WTC11 (cell line): ENCODE data around the gene SLAMF1. TPM values are rescaled to one million over a fixed set of nuclear protein-coding genes. Genes with fewer than 3 reads are reported as not detected.
"Not testable (repeated sequence)": the region's sequence is repeated elsewhere in the genome, so short reads cannot be mapped to it uniquely, and the experiment has no call there.

Experiments
- ATAC-seq: fragments of 200-7000 bp; cut with Tn5 transposase; 2 replicates; pipeline ENCODE4 v1.10.0; 2021; ENCODE audit warnings: mild to moderate bottlenecking, moderate library complexity
- CTCF ChIA-PET: fragments of 300-600 bp; sonication (Branson Sonifier 250); formaldehyde crosslinking; loops from one replicate; lab custom pipeline; 2021; ENCODE audit warnings: antibody characterized with exemption; lab: Charles Lee
- POLR2A ChIA-PET: fragments of 350-600 bp; sonication (Branson Sonifier 250); formaldehyde crosslinking; loops from one replicate; lab custom pipeline; 2021; ENCODE audit warnings: antibody characterized with exemption; lab: Charles Lee
- DNase-seq: peaks from one replicate; pipeline ENCODE4 v3.0.0; 2021; ENCODE audit warnings: low spot score
- H3K27ac Mint-ChIP-seq: 2 replicates; pipeline ENCODE4 v1.8.0; 2021; ENCODE audit warnings: mixed read lengths
- H3K27me3 Mint-ChIP-seq: 2 replicates; pipeline ENCODE4 v1.8.0; 2021; ENCODE audit warnings: low read depth, mild to moderate bottlenecking, moderate library complexity, mixed read lengths
- H3K36me3 Mint-ChIP-seq: 2 replicates; pipeline ENCODE4 v1.8.0; 2021; ENCODE audit warnings: mixed read lengths
- H3K4me1 Mint-ChIP-seq: 2 replicates; pipeline ENCODE4 v1.8.0; 2022; ENCODE audit warnings: mixed read lengths
- H3K4me3 Mint-ChIP-seq: 2 replicates; pipeline ENCODE4 v1.8.0; 2021; ENCODE audit warnings: mild to moderate bottlenecking, moderate library complexity, mixed read lengths
- H3K9me3 Mint-ChIP-seq: 2 replicates; pipeline ENCODE4 v1.8.0; 2021; ENCODE audit warnings: mixed read lengths
- ERG ChIP-seq: fragments of 250-450 bp; sonication (Bioruptor Pico); IDR thresholded peaks from 2 replicates; pipeline ENCODE4 v1.8.0; 2021; ENCODE audit warnings: mild to moderate bottlenecking
- ESRRA ChIP-seq: sonication (generic); formaldehyde crosslinking; IDR thresholded peaks from 2 replicates; pipeline ENCODE4 v1.8.1; 2022; ENCODE audit warnings: mild to moderate bottlenecking, missing genetic modification reagents, borderline replicate concordance
- ETV6 ChIP-seq: sonication (generic); formaldehyde crosslinking; IDR thresholded peaks from 2 replicates; pipeline ENCODE4 v1.8.1; 2022; ENCODE audit warnings: mild to moderate bottlenecking, missing genetic modification reagents
- FOXK1 ChIP-seq: sonication (generic); formaldehyde crosslinking; IDR thresholded peaks from 2 replicates; pipeline ENCODE4 v1.8.0; 2022; ENCODE audit warnings: mild to moderate bottlenecking, moderate library complexity, missing genetic modification reagents
- MXD4 ChIP-seq: fragments of 250-450 bp; sonication (Bioruptor Pico); IDR thresholded peaks from 2 replicates; pipeline ENCODE4 v1.8.0; 2021; ENCODE audit warnings: mild to moderate bottlenecking, moderate library complexity, borderline replicate concordance
- NFE2L1 ChIP-seq: sonication (generic); formaldehyde crosslinking; IDR thresholded peaks from 2 replicates; pipeline ENCODE4 v1.8.1; 2023; ENCODE audit warnings: missing genetic modification reagents
- USF2 ChIP-seq: sonication (generic); formaldehyde crosslinking; IDR thresholded peaks from 2 replicates; pipeline ENCODE4 v1.8.1; 2023; ENCODE audit warnings: mild to moderate bottlenecking, missing genetic modification reagents, moderate library complexity
- ZBTB21 ChIP-seq: sonication (generic); formaldehyde crosslinking; IDR thresholded peaks from 2 replicates; pipeline ENCODE4 v1.8.1; 2023; ENCODE audit warnings: mild to moderate bottlenecking, missing genetic modification reagents, borderline replicate concordance
- ZNF281 ChIP-seq: sonication (generic); formaldehyde crosslinking; IDR thresholded peaks from 2 replicates; pipeline ENCODE4 v1.8.0; 2023; ENCODE audit warnings: mild to moderate bottlenecking, missing genetic modification reagents
- ZNF423 ChIP-seq: fragments of 250-450 bp; sonication (Bioruptor Pico); IDR thresholded peaks from 2 replicates; pipeline ENCODE4 v2.1.2; 2022; ENCODE audit warnings: mild to moderate bottlenecking, moderate library complexity
- ZNF671 ChIP-seq: fragments of 250-450 bp; sonication (Bioruptor Pico); IDR thresholded peaks from 2 replicates; pipeline ENCODE4 v1.8.0; 2021; ENCODE audit warnings: mild to moderate bottlenecking
- ZSCAN18 ChIP-seq: fragments of 250-450 bp; sonication (Bioruptor Pico); IDR thresholded peaks from 2 replicates; pipeline ENCODE4 v2.1.2; 2022; ENCODE audit warnings: mild to moderate bottlenecking, moderate library complexity
- total RNA-seq: library from RNA; stranded (reverse); gene quantifications from 3 replicates; pipeline ENCODE4 v1.2.3, GENCODE V29; 2021
- TF ChIP-seq, protein P1 (sequence below): sonication (generic); formaldehyde crosslinking; IDR thresholded peaks from 2 replicates; pipeline ENCODE4 v1.8.0; 2022; ENCODE audit warnings: mild to moderate bottlenecking, missing genetic modification reagents
- TF ChIP-seq, protein P2 (sequence below): sonication (generic); formaldehyde crosslinking; IDR thresholded peaks from 2 replicates; pipeline ENCODE4 v1.8.0; 2022; ENCODE audit warnings: mild to moderate bottlenecking, missing genetic modification reagents
- TF ChIP-seq, protein P3 (sequence below): fragments of 250-450 bp; sonication (Bioruptor Pico); IDR thresholded peaks from 2 replicates; pipeline ENCODE4 v1.9.0; 2021; ENCODE audit warnings: mild to moderate bottlenecking, borderline replicate concordance
- TF ChIP-seq, protein P4 (sequence below): sonication (generic); formaldehyde crosslinking; IDR thresholded peaks from 2 replicates; pipeline ENCODE4 v1.8.0; 2022; ENCODE audit warnings: mild to moderate bottlenecking, missing genetic modification reagents

SLAMF1 gene
- total RNA-seq, 1 experiment from 2014 or later, result 0.15 TPM

DNA sequence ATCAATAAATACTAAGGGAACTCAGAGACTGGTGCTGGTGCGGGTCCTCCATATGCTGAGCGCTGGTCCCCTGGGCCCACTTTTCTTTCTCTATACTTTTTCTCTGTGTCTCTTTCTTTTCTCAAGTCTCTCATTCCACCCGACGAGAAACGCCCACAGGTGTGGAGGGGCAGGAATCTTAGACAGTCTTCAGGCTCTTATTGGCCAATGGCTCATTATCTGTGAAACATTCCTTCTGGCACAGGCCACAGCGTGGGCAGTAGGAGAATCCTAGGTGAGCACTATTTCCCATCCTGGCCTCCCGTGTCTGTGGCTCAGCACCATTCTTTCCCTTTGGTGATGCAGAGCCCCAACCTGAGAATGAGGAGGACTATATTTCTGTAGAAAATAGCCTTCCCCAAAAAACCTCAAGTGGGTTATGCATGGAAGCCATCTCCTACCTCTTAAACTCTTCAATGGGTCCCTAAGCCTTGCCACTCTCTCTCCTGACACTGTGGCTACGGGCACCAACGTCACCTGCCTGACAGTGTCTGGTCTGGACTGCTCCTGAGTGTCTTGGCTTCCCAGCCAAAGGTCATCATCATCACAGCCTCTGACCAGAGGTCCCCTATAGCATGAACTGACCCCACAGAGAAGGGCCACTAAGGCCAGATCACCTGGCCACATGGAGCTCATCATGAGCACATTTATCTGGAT is 6.2 kb upstream of the SLAMF1 start:
- POLR2A ChIA-PET, result no interaction called here
- ATAC-seq, result peak; percentile 52
- Mint-ChIP-seq H3K27ac (peak overlapping the region; percentile 98), H3K9me3 (peaks cover 8% of the 10 kb centered on the region), H3K4me3 (no peak overlapping the region; the same call in 1 of the 2 replicates)
- TF ChIP-seq, protein P1, sequence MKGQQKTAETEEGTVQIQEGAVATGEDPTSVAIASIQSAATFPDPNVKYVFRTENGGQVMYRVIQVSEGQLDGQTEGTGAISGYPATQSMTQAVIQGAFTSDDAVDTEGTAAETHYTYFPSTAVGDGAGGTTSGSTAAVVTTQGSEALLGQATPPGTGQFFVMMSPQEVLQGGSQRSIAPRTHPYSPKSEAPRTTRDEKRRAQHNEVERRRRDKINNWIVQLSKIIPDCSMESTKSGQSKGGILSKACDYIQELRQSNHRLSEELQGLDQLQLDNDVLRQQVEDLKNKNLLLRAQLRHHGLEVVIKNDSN (CRISPR knock-in tag), result no peak
- TF ChIP-seq, protein P2, sequence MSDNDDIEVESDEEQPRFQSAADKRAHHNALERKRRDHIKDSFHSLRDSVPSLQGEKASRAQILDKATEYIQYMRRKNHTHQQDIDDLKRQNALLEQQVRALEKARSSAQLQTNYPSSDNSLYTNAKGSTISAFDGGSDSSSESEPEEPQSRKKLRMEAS (CRISPR knock-in tag), result 0 out of 2 replicates have a peak, but pooled peaks have one; percentile 21
- TF ChIP-seq, all 79 proteins: peak for 1
- CTCF ChIA-PET, result no interaction called here
- no peak for DNase-seq
- H3K36me3 Mint-ChIP-seq, result peaks cover 4% of the 10 kb centered on the region; the same call in 1 of the 2 replicates
- H3K27me3 Mint-ChIP-seq, result peaks cover 6% of the 10 kb centered on the region; the same call in 1 of the 2 replicates
- peaks cover 58% of the 10 kb centered on the region for H3K4me1 Mint-ChIP-seq

GRCh38 chr1:160652065-160652641 is 5.3 kb upstream of the SLAMF1 start:
- DNase-seq, result peak; percentile 50
- H3K27ac Mint-ChIP-seq, result peak overlapping the region; percentile 98
- CTCF ChIA-PET, result interaction anchor here (0.8 to 1.3 kb wide), 2 partner anchors 23 to 302 kb away, joined by 4 to 7 read pairs; no protein-coding TSS in a partner anchor
- peak; percentile 19 for ATAC-seq
- H3K27me3 Mint-ChIP-seq, H3K4me3 Mint-ChIP-seq, POLR2A ChIA-PET, H3K9me3 Mint-ChIP-seq, H3K36me3 Mint-ChIP-seq: not testable (repeated sequence)
- H3K4me1 Mint-ChIP-seq, result peaks cover 49% of the 10 kb centered on the region
- peak; percentile 70; the same call in 1 of the 2 replicates for TF ChIP-seq NFE2L1
- peak; percentile 73; the same call in 1 of the 2 replicates for TF ChIP-seq ERG (CRISPR knock-in tag)
- TF ChIP-seq, protein P3, sequence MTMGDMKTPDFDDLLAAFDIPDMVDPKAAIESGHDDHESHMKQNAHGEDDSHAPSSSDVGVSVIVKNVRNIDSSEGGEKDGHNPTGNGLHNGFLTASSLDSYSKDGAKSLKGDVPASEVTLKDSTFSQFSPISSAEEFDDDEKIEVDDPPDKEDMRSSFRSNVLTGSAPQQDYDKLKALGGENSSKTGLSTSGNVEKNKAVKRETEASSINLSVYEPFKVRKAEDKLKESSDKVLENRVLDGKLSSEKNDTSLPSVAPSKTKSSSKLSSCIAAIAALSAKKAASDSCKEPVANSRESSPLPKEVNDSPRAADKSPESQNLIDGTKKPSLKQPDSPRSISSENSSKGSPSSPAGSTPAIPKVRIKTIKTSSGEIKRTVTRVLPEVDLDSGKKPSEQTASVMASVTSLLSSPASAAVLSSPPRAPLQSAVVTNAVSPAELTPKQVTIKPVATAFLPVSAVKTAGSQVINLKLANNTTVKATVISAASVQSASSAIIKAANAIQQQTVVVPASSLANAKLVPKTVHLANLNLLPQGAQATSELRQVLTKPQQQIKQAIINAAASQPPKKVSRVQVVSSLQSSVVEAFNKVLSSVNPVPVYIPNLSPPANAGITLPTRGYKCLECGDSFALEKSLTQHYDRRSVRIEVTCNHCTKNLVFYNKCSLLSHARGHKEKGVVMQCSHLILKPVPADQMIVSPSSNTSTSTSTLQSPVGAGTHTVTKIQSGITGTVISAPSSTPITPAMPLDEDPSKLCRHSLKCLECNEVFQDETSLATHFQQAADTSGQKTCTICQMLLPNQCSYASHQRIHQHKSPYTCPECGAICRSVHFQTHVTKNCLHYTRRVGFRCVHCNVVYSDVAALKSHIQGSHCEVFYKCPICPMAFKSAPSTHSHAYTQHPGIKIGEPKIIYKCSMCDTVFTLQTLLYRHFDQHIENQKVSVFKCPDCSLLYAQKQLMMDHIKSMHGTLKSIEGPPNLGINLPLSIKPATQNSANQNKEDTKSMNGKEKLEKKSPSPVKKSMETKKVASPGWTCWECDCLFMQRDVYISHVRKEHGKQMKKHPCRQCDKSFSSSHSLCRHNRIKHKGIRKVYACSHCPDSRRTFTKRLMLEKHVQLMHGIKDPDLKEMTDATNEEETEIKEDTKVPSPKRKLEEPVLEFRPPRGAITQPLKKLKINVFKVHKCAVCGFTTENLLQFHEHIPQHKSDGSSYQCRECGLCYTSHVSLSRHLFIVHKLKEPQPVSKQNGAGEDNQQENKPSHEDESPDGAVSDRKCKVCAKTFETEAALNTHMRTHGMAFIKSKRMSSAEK (CRISPR knock-in tag), result peak; percentile 86; the same call in 1 of the 2 replicates
- TF ChIP-seq FOXK1 (CRISPR knock-in tag), result peak; percentile 78
- peak; percentile 93; the same call in 1 of the 2 replicates for TF ChIP-seq ESRRA (CRISPR knock-in tag)
- 0 out of 2 replicates have a peak, but pooled peaks have one; percentile 19 for TF ChIP-seq ETV6 (CRISPR knock-in tag)
- peak; percentile 56; the same call in 1 of the 2 replicates for TF ChIP-seq ZNF671
- peak; percentile 79 for TF ChIP-seq ZSCAN18 (CRISPR knock-in tag)
- 0 out of 2 replicates have a peak, but pooled peaks have one; percentile 37 for TF ChIP-seq ZBTB21 (CRISPR knock-in tag)
- TF ChIP-seq, protein P1 (CRISPR knock-in tag), result peak; percentile 68
- peak; percentile 64; the same call in 1 of the 2 replicates for TF ChIP-seq ZNF423 (CRISPR knock-in tag)
- TF ChIP-seq MXD4 (CRISPR knock-in tag), result peak; percentile 85; the same call in 1 of the 2 replicates
- peak; percentile 66; the same call in 1 of the 2 replicates for TF ChIP-seq ZNF281 (CRISPR knock-in tag)
- peak; percentile 76 for TF ChIP-seq USF2 (CRISPR knock-in tag)
- TF ChIP-seq, protein P4, sequence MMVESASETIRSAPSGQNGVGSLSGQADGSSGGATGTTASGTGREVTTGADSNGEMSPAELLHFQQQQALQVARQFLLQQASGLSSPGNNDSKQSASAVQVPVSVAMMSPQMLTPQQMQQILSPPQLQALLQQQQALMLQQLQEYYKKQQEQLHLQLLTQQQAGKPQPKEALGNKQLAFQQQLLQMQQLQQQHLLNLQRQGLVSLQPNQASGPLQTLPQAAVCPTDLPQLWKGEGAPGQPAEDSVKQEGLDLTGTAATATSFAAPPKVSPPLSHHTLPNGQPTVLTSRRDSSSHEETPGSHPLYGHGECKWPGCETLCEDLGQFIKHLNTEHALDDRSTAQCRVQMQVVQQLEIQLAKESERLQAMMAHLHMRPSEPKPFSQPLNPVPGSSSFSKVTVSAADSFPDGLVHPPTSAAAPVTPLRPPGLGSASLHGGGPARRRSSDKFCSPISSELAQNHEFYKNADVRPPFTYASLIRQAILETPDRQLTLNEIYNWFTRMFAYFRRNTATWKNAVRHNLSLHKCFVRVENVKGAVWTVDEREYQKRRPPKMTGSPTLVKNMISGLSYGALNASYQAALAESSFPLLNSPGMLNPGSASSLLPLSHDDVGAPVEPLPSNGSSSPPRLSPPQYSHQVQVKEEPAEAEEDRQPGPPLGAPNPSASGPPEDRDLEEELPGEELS (CRISPR knock-in tag), result peak; percentile 69; the same call in 1 of the 2 replicates
